Stomach (tissue), 9 donors: ENCODE results near the gene TMED9. TPM values are rescaled to one million over a fixed set of nuclear protein-coding genes. Genes with fewer than 3 reads are reported as not detected.

Source experiments
- DNase-seq, 2 donors: peaks; one replicate each; pipeline versions ENCODE4 v3.0.0 to v3.0.0-alpha.2; 2013 to 2019
- H3K27ac ChIP-seq, 5 donors: fragments of 200-600 bp in 4 of 5; sonication (generic) in 4 of 5; one replicate each; pipeline ENCODE4 v1.5.1; 2013 to 2019; ENCODE audit warnings: mild to moderate bottlenecking in 1 of 5, moderate library complexity in 1 of 5
- H3K27me3 ChIP-seq, 3 donors: fragments of 200-600 bp; sonication (generic); one replicate each; pipeline ENCODE4 v1.5.1; 2017 to 2019; ENCODE audit warnings: mixed run types in 1 of 3
- H3K36me3 ChIP-seq, 4 donors: fragments of 200-600 bp; sonication (generic); 1 replicate in 3 of 4; 2 replicates in 1 of 4; pipeline ENCODE4 v1.5.1; 2016 to 2019
- H3K4me1 ChIP-seq, 4 donors: fragments of 200-600 bp; sonication (generic); one replicate each; pipeline ENCODE4 v1.5.1; 2016 to 2019
- H3K4me3 ChIP-seq, 4 donors: fragments of 200-600 bp; sonication (generic) in 3 of 4; one replicate each; pipeline ENCODE4 v1.5.1; 2016 to 2019; ENCODE audit warnings: mild to moderate bottlenecking in 1 of 4
- H3K9me3 ChIP-seq, 4 donors: fragments of 200-600 bp; sonication (generic); one replicate each; pipeline ENCODE4 v1.5.1; 2016 to 2019
- EP300 ChIP-seq: sonication (generic); formaldehyde crosslinking; IDR thresholded peaks from one replicate; pipeline ENCODE4 v1.6.1; 2017; ENCODE audit warnings: antibody characterized with exemption
- POLR2A ChIP-seq, 4 donors: fragments of 450-650 bp; IDR thresholded peaks; one replicate each; pipeline ENCODE4 v1.6.1; 2016; ENCODE audit warnings: antibody characterized with exemption in 4 of 4, control low read depth in 2 of 4, mild to moderate bottlenecking in 1 of 4, moderate library complexity in 1 of 4
- POLR2AphosphoS5 ChIP-seq, 3 donors: sonication (generic); formaldehyde crosslinking; IDR thresholded peaks; one replicate each; pipeline ENCODE4 v1.6.1; 2016; ENCODE audit warnings: antibody characterized with exemption in 3 of 3
- WGBS, 5 donors: extraction: QIAGEN DNeasy Blood & Tissue Kit in 3 of 5; methylation state at CpG; one replicate each; pipeline versions ENCODE4 v1.1.5 to v1.1.7; 2013 to 2018; 5-methylcytosine and 5-hydroxymethylcytosine counted together
- intact Hi-C: fragments of 100-400 bp; cut with DNase I; formaldehyde crosslinking; loops from one replicate; pipeline ENCODE4 v1.15.1; 2023; ENCODE audit warnings: low total_unique reads
- polyA plus RNA-seq, 3 donors: library from polyadenylated mRNA; stranded (reverse); fragments of 200-250 nt; gene quantifications; one replicate each; pipeline ENCODE4 v1.2.3, GENCODE V29; 2013
- total RNA-seq, 5 donors: library from RNA; depleted of rRNA; stranded (reverse); fragments of >200 nt; gene quantifications; one replicate each; pipeline versions ENCODE4 v1.1.0 to v1.2.3, GENCODE V29; 2014 to 2016
- TF ChIP-seq, protein P1 (sequence below), 7 experiments: fragments of 450-650 bp in 4 of 7; fragments of 200-600 bp in 3 of 7; sonication (generic) in 3 of 7; IDR thresholded peaks; one replicate each; pipeline ENCODE4 v1.5.1; 2016 to 2019; ENCODE audit warnings: antibody characterized with exemption in 7 of 7, control low read depth in 2 of 7, mild to moderate bottlenecking in 1 of 7
- donor health status: healthy with polysubstance abuse.
- donor health status: Bipolar disorder and iron deficiency.
- donor health status: healthy.

Gene TMED9
- total and polyA plus RNA-seq, 8 donors, result 9.3 to 115 (median 86.5) TPM

DNA sequence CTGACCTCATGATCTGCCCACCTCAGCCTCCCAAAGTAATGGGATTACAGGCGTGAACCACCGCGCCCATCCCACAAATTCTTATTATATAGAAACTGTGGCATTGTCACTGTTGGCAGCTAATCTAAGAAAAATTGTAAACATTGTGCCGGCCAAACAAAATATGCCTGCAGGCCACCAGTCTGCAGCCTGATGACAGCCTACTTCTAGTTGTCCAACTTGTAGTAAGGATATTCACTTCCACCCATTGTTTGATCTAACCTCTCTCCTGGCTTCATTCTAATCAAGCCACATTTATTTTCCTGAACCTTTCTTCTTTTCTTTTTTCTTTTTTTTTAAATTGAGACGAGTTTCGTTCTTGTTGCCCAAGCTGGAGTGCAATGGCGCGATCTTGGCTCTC, 13.7 kb upstream of the TMED9 start:
- intact Hi-C loops, result no loop called here
- no peaks in the 10 kb centered on the region for H3K4me1 ChIP-seq
- WGBS, 5 donors, result 84 to 90% (median 86%) methylated on average over 8 of the region's 8 CpGs
- no peak overlapping the region for H3K4me3 ChIP-seq
- H3K27ac ChIP-seq, result no peak overlapping the region
- TF ChIP-seq, protein P1, sequence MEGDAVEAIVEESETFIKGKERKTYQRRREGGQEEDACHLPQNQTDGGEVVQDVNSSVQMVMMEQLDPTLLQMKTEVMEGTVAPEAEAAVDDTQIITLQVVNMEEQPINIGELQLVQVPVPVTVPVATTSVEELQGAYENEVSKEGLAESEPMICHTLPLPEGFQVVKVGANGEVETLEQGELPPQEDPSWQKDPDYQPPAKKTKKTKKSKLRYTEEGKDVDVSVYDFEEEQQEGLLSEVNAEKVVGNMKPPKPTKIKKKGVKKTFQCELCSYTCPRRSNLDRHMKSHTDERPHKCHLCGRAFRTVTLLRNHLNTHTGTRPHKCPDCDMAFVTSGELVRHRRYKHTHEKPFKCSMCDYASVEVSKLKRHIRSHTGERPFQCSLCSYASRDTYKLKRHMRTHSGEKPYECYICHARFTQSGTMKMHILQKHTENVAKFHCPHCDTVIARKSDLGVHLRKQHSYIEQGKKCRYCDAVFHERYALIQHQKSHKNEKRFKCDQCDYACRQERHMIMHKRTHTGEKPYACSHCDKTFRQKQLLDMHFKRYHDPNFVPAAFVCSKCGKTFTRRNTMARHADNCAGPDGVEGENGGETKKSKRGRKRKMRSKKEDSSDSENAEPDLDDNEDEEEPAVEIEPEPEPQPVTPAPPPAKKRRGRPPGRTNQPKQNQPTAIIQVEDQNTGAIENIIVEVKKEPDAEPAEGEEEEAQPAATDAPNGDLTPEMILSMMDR (IDR thresholded peaks at IDR 0.05), result no peak
- no peak for TF ChIP-seq EP300
- no peak for TF ChIP-seq POLR2A (IDR thresholded peaks at IDR 0.05)
- TF ChIP-seq POLR2AphosphoS5 (IDR thresholded peaks at IDR 0.05), result no peak
- H3K27me3 ChIP-seq, result no peaks in the 10 kb centered on the region
- no peak for DNase-seq
- no peaks in the 10 kb centered on the region for H3K9me3 ChIP-seq
- no peaks in the 10 kb centered on the region for H3K36me3 ChIP-seq

GRCh38 chr5:177588413-177588909, 3.5 kb upstream of the TMED9 start:
- Histone ChIP-seq H3K9me3 (no peaks in the 10 kb centered on the region), H3K36me3 (peaks cover under 1 to 3% (median 2%) of the 10 kb centered on the region in 4 donors), H3K27me3 (peaks cover 0 to 24% (median 0%) of the 10 kb centered on the region in 3 donors), H3K4me3 (no peak overlapping the region), H3K27ac (peak overlapping the region in 1 of 5 donors; percentile 39), H3K4me1 (peaks cover 8 to 16% (median 15%) of the 10 kb centered on the region in 4 donors)
- DNase-seq, result peak in 1 of 2 donors; percentile 71
- intact Hi-C loops, result no loop called here
- TF ChIP-seq EP300, result no peak
- peak in 1 of 3 donors; percentile 9 for TF ChIP-seq POLR2AphosphoS5 (IDR thresholded peaks at IDR 0.05)
- no peak for TF ChIP-seq POLR2A (IDR thresholded peaks at IDR 0.05)
- TF ChIP-seq, protein P1 (IDR thresholded peaks at IDR 0.05), result no peak
- WGBS, 5 donors, result 17 to 31% (median 19%) methylated on average over 13 of the region's 13 CpGs

GRCh38 chr5:177590406-177590805, 1.6 kb upstream of the TMED9 start:
- no peak overlapping the region for H3K27ac ChIP-seq
- WGBS, 5 donors, result 67 to 86% (median 71%) methylated on average over 1 of the region's 1 CpG
- TF ChIP-seq EP300, result no peak
- TF ChIP-seq, protein P1 (IDR thresholded peaks at IDR 0.05), result no peak
- no peak for TF ChIP-seq POLR2AphosphoS5 (IDR thresholded peaks at IDR 0.05)
- no peak for TF ChIP-seq POLR2A (IDR thresholded peaks at IDR 0.05)

GRCh38 chr5:177591690-177592009, 353 bp upstream of the TMED9 start:
- H3K4me3 ChIP-seq, result peak overlapping the region; percentile 90 to 98 (median 96)
- H3K27ac ChIP-seq, result peak overlapping the region in 4 of 5 donors; percentile 87 to 90 (median 88)
- peaks cover 33 to 35% (median 34%) of the 10 kb centered on the region in 4 donors for H3K36me3 ChIP-seq
- 13 to 18% (median 17%) methylated on average over 8 of the region's 8 CpGs for WGBS, 5 donors
- peaks cover 11 to 26% (median 23%) of the 10 kb centered on the region in 4 donors for H3K4me1 ChIP-seq
- intact Hi-C loops, result no loop called here
- no peak for TF ChIP-seq POLR2AphosphoS5 (IDR thresholded peaks at IDR 0.05)
- TF ChIP-seq POLR2A (IDR thresholded peaks at IDR 0.05), result no peak
- TF ChIP-seq, protein P1 (IDR thresholded peaks at IDR 0.05), result no peak
- no peak for TF ChIP-seq EP300
- H3K27me3 ChIP-seq, result peaks cover 0 to 22% (median 0%) of the 10 kb centered on the region in 3 donors
- no peaks in the 10 kb centered on the region for H3K9me3 ChIP-seq
- no peak for DNase-seq

More at GRCh38 chr5:177590406-177590805, 1.6 kb upstream of the TMED9 start:
- Histone ChIP-seq H3K9me3 (no peaks in the 10 kb centered on the region), H3K36me3 (peaks cover 20 to 22% (median 22%) of the 10 kb centered on the region in 4 donors), H3K27me3 (peaks cover 0 to 24% (median 0%) of the 10 kb centered on the region in 3 donors), H3K4me3 (no peak overlapping the region), H3K4me1 (peaks cover 11 to 26% (median 23%) of the 10 kb centered on the region in 4 donors)
- no peak for DNase-seq
- intact Hi-C loops, result no loop called here
